ENCODE results near the gene KRTAP21-2.

GRCh38 chr21:30714946-30715345 is 32.1 kb downstream of the KRTAP21-2 start:
- TF ChIP-seq CSDC2 (CRISPR knock-in tag; IDR thresholded peaks at IDR 0.05) (no peak), ZFP3 (CRISPR knock-in tag; IDR thresholded peaks at IDR 0.05) (no peak)
- TF ChIP-seq, protein P1, sequence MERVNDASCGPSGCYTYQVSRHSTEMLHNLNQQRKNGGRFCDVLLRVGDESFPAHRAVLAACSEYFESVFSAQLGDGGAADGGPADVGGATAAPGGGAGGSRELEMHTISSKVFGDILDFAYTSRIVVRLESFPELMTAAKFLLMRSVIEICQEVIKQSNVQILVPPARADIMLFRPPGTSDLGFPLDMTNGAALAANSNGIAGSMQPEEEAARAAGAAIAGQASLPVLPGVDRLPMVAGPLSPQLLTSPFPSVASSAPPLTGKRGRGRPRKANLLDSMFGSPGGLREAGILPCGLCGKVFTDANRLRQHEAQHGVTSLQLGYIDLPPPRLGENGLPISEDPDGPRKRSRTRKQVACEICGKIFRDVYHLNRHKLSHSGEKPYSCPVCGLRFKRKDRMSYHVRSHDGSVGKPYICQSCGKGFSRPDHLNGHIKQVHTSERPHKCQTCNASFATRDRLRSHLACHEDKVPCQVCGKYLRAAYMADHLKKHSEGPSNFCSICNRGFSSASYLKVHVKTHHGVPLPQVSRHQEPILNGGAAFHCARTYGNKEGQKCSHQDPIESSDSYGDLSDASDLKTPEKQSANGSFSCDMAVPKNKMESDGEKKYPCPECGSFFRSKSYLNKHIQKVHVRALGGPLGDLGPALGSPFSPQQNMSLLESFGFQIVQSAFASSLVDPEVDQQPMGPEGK (CRISPR knock-in tag; IDR thresholded peaks at IDR 0.05; ENCODE audit: borderline replicate concordance) = no peak

All from SK-N-SH treated with all-trans-retinoic acid at 6 μM for 48 hours (cell line).